ENCODE measurements around the gene FIZ1.

- TF ChIP-seq CTCF (IDR thresholded peaks at IDR 0.05), result peak in 1 of 4 experiments; percentile 33
- TF ChIP-seq POLR2A (IDR thresholded peaks at IDR 0.05), result no peak
- no peak for TF ChIP-seq POLR2AphosphoS5 (IDR thresholded peaks at IDR 0.05)
- no peak for TF ChIP-seq EP300 (IDR thresholded peaks at IDR 0.05)
These were observed 39.6 kb upstream of the FIZ1 start for GRCh38 chr19:55638864-55639359.

All from sigmoid colon (tissue), 4 donors.